GM21381 (cell line): ENCODE data around the gene NXPH3.
"Not testable (repeated sequence)": the region's sequence is repeated elsewhere in the genome, so short reads cannot be mapped to it uniquely, and the experiment has no call there.

Experiments used
- ATAC-seq: cut with Tn5 transposase; IDR thresholded peaks from one replicate; pipeline ENCODE4 v1.9.1; 2021; ENCODE audit warnings: mild to moderate bottlenecking, moderate library complexity; ENCODE audit not compliant: unreplicated experiment

NXPH3 gene

GRCh38 chr17:49575679-49576087, at the start of gene NXPH3:
TSS of gene NXPH3 (plus strand) at chr17:49575871. CDS start at chr17:49576220, 349 bp downstream.
- ATAC-seq, result no peak

- no peak for ATAC-seq
Observed at GRCh38 chr17:49527927-49528651, 47.6 kb upstream of the NXPH3 start.

GRCh38 chr17:49528966-49529365, 46.7 kb upstream of the NXPH3 start:
- no peak for ATAC-seq

DNA sequence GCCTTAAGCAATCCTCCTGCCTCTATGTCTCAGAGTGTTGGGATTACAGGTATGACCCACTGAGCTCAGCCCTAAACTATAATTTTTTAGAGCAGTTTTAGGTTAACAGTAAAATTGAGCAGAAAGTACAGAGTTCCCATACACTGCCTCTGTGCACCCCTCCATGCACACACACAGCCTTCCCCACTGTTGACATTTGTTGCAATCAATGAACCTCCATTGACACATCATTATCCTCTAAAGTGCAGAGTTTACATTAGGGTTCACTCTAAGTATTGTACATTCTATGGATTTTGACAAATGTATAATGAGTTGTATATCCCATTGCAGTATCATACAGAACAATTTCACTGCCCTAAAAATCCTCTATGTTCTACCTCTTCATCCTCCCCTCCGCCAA, 45.6 kb upstream of the NXPH3 start:
- no peak for ATAC-seq

GRCh38 chr17:49543860-49544259, 31.8 kb upstream of the NXPH3 start:
- ATAC-seq, result no peak

DNA sequence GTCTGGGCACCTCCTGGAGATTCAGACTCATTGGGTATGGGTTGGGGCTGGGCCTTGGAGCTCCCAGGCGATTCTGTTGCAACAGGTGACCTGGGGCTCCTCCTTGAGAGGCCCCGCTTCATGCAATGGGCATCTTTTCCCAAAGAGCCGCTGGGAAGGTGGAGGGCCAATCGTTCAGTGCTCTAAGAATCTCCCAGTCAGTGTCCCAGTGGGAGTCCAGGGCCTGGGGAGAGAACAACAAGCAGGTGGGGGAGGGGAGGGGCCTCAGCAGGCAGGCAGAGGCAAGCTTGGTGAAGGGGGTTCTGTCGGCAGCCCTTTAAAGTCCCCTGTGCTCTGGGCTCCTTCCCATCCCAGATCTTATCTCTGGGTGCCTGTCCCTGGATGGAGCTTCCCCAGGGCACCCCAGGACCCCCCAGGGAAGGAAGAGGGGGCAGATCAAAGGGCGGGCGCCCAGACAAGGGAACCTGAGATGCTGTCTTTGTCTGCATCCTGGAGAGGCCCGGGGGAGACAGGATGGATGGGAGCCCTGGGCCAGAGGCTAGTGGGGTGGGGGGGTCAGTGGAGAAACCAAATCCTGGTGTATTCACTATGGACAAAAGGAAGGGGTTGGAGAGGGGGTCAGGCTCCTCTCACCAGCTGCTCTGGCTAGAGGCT, 30.5 kb upstream of the NXPH3 start:
- no peak for ATAC-seq

GRCh38 chr17:49545806-49546545, 29.7 kb upstream of the NXPH3 start:
- ATAC-seq, result no peak

- ATAC-seq, result no peak
Observed at GRCh38 chr17:49546546-49547535, 28.8 kb upstream of the NXPH3 start.

DNA sequence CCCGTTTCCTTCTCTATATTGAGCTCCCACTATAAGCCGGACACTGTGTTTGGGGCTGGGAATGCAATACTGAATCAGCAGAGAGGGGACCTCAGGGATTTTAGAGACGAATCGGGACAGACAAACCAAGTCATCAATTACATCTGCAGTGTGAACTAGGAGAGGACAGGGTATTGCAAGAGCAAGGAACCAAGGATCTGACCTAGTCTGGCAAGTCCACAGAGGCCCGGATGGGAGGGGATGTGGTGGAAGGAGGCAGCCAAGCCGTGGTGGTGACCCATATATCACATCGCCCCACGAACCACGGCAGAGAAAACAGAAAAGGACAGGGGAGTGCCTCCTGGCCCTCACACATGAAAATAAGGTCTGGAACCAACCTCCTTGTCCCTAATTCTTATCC, 28.1 kb upstream of the NXPH3 start:
- ATAC-seq, result no peak

DNA sequence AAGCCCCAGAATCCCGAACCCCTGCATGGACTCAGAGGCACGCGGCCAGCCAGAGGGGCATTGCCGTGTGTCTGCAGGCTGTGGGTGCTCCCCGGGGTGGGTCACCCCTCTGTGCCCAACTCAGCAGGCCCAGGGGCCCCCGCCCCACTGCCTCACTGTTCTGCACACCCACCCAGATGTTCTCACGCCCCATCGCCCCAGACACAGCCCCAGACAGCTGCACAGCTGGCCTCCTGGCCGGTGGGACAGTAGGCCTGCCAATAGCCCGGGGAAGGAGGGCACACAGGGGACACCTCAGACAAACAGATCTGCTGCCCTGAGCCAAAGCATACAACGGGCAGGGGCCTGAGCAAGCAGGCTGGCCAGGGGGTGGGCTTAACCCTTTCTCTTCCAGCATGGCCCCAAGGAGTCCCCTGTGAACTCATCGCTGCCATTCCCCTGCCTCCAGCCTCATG, 27.6 kb upstream of the NXPH3 start:
- ATAC-seq, result no peak

- no peak for ATAC-seq
Observed at GRCh38 chr17:49548506-49549310, 27.0 kb upstream of the NXPH3 start.

DNA sequence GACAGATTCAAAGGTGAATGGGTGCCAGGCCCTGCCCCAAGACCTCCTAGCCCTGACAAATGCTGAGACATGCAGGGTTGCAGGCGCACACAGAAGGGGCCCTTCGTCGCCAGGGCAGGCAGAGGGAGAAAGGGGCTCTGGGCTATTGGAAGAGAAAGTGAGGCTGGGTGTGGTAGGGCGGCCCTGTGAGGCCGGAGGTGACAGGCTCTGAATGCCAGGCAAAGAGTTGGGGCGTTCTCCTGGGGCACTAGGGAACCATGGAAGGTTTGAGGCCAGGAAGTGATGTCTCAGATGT, 26.4 kb upstream of the NXPH3 start:
- ATAC-seq, result no peak

DNA sequence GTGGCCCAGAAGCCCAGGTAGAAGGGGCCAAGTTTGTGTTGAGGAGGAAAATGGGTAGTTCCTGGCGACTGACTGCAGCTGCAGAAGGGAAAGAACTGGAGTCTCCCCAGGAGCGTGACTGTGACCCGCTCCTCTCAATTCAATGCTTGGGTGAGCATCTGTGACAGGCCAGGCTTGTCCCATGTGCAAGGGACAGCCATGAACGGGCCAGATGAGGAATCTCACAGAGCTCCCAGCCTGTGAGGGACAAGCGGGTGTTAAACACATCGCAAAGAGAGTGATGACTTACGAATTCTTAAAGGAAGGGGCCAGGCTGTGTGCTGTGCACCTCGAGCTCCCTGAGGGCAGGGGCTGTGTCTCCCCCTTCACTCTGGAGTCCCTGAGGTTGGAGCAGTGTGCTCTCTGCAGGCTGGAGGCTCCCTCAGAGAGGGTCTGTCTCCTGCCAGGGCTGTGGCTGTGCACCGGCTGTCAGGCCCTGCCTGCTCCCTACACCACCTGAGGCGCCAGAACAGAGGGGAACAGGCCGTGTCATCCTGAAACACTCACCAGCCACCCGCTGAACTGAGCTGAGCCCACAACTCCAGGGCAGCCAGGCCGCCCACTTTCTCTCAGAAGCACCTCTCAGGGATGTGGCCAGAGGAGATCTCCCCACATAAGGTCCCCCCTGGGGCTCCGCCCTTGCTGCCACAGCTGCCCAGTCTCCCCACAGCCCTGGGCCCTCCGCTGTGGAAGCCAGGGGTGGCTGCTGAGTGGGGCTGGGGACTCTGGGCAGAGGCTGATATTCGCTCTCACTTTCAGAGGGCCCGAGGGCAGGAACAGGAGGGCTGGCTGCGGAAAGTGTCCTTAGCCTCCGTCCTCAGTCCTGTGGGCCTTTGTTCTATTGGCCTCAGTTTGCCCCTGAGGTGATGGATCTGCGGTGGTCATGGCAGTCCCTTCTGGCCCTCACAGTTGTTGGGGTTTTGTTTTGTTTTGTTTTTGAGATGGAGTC, 25.7 kb upstream of the NXPH3 start:
- no peak for ATAC-seq

GRCh38 chr17:49550764-49551163, 24.9 kb upstream of the NXPH3 start:
- ATAC-seq, result not testable (repeated sequence)

DNA sequence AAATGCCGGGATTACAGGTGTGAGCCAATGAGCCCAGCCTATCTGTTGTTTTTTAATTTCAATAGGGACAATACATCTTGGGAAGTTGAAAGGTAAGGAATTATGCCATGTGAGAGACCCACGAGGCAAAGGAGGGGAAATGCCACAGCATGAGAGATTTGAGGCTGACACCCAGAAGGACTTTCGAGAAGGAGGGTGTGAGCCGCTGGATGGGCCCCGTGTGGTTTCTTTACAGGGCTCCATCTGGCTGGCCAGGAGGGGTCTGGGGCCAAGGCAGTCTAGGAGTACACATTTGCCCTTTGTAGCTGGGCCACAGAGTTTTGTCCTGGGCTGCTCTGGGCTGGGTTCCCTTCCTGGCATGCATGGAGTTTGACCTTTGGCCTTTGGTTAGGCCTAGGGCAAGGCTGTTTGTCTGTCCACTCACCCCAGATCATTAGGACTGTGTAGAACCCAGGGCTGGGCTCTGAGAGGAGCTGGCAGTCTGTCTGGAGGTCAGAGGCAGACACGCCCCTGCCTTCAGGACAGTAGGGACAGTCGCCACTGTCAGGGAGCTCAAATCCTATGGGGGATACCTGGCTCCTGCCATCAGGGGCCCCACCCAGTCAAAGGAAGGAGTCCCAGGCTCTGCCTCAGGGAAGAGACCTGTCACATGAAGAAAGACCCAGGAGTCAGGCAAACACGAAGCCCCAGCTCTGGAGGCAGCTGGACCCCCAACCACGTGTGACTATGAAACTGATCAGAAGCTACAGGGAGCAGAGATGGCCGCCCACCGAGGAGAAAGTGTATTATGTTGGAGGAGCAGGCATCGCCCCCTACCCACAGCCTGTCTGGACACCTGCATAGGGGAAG, 24.2 kb upstream of the NXPH3 start:
- ATAC-seq, result no peak

GRCh38 chr17:49552070-49552751, 23.5 kb upstream of the NXPH3 start:
- ATAC-seq, result no peak

- ATAC-seq, result no peak
Observed at GRCh38 chr17:49553676-49554335, 21.9 kb upstream of the NXPH3 start.
